Caco-2 (cell line): ENCODE results near the gene PHTF1. TPM values are rescaled to one million over a fixed set of nuclear protein-coding genes. Genes with fewer than 3 reads are reported as not detected.

Experiments
- BruUV-seq: library from RNA; stranded (reverse); fragments of 400-500 nt; replicated peaks from 2 replicates; lab custom pipeline; 2021; lab: Mats Ljungman, UMichigan
- CTCF ChIA-PET: fragments of 300-600 bp; sonication (Branson Sonifier 250); formaldehyde crosslinking; loops from one replicate; lab custom pipeline; 2022; ENCODE audit warnings: antibody characterized with exemption; lab: Charles Lee
- POLR2A ChIA-PET: fragments of 300-600 bp; sonication (Branson Sonifier 250); formaldehyde crosslinking; loops from one replicate; lab custom pipeline; 2022; ENCODE audit warnings: antibody characterized with exemption; lab: Charles Lee
- DNase-seq, 2 experiments: peaks; one replicate each; pipeline versions ENCODE4 v3.0.0 to v3.0.0-alpha.2; 2020 to 2022
- H3K27me3 ChIP-seq: replicated peaks from 2 replicates; pipeline ENCODE4 v1.6.0; 2011; ENCODE audit warnings: low read length; ENCODE audit not compliant: control insufficient read depth, insufficient read depth
- H3K36me3 ChIP-seq: 2 replicates; pipeline ENCODE4 v1.5.1; 2011; ENCODE audit warnings: low read length; ENCODE audit not compliant: control insufficient read depth, insufficient read depth
- H3K4me1 ChIP-seq: fragments of 250-450 bp; sonication (Bioruptor Pico); 2 replicates; pipeline ENCODE4 v1.5.1; 2020; ENCODE audit warnings: mild to moderate bottlenecking
- H3K4me3 ChIP-seq: 2 replicates; pipeline ENCODE4 v1.5.1; 2011; ENCODE audit warnings: low read depth, mild to moderate bottlenecking, control low read depth, low read length
- H3K9me3 ChIP-seq: fragments of 250-450 bp; sonication (Bioruptor Pico); 2 replicates; pipeline ENCODE4 v1.5.1; 2020; ENCODE audit warnings: mild to moderate bottlenecking, moderate library complexity
- H3K27ac Mint-ChIP-seq: one replicate; pipeline ENCODE4 v1.8.0; 2022; ENCODE audit warnings: mixed read lengths; ENCODE audit not compliant: unreplicated experiment
- H3K27me3 Mint-ChIP-seq: one replicate; pipeline ENCODE4 v1.8.0; 2022; ENCODE audit warnings: mixed read lengths; ENCODE audit not compliant: insufficient read depth, unreplicated experiment
- H3K36me3 Mint-ChIP-seq: one replicate; pipeline ENCODE4 v1.8.0; 2022; ENCODE audit warnings: mild to moderate bottlenecking, mixed read lengths; ENCODE audit not compliant: insufficient read depth, unreplicated experiment
- H3K4me1 Mint-ChIP-seq: one replicate; pipeline ENCODE4 v1.8.0; 2022; ENCODE audit warnings: low read depth, mixed read lengths; ENCODE audit not compliant: unreplicated experiment
- H3K4me3 Mint-ChIP-seq: one replicate; pipeline ENCODE4 v1.8.0; 2022; ENCODE audit warnings: mild to moderate bottlenecking, moderate library complexity, mixed read lengths; ENCODE audit not compliant: unreplicated experiment
- H3K9me3 Mint-ChIP-seq: one replicate; pipeline ENCODE4 v1.8.0; 2022; ENCODE audit warnings: mixed read lengths; ENCODE audit not compliant: unreplicated experiment
- CTCF ChIP-seq, 2 experiments: fragments of 200-600 bp in 1 of 2; IDR thresholded peaks; 1 replicate in 1 of 2; 2 replicates in 1 of 2; pipeline versions ENCODE4 v1.5.1 to v1.8.0; 2011 to 2022; ENCODE audit warnings: antibody characterized with exemption in 1 of 2, control low read depth in 1 of 2, inconsistent platforms in 1 of 2, low read depth in 1 of 2, low read length in 1 of 2, mild to moderate bottlenecking in 1 of 2, moderate library complexity in 1 of 2; ENCODE audit not compliant: insufficient read depth in 1 of 2, severe bottlenecking in 1 of 2, unreplicated experiment in 1 of 2
- intact Hi-C: fragments of 100-400 bp; cut with micrococcal nuclease; formaldehyde crosslinking; loops from one replicate; pipeline ENCODE4 v1.10.0; 2022; ENCODE audit not compliant: unreplicated experiment
- total RNA-seq: library from RNA; stranded (reverse); gene quantifications from 2 replicates; pipeline ENCODE4 v1.2.3, GENCODE V29; 2022

Gene PHTF1
- total RNA-seq, 1 experiment from 2014 or later, result 10.4 TPM

DNA sequence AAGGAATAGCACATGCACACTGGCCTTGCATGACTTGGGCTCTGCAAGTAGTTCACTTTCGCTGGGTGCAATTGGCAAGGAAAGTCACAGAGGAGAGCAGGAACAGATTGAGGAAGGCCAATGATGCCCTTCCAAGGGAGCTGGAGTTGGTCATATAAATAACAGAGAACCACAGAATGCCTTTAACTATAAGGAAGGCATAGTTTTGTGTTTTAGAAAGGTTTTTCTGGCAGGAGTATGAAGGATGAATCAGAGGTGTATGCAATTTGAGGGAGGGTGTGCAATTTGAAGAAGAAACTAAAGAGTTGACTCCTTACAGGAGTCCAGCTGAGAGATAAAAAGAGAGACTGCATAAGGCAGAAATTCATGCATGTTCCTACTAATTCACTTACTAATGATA is 112.1 kb downstream of the PHTF1 start:
- no peak overlapping the region for H3K4me3 Mint-ChIP-seq
- no peak for DNase-seq
- intact Hi-C loops, result no loop called here
- no peak for TF ChIP-seq CTCF (IDR thresholded peaks at IDR 0.05; ENCODE audit: insufficient read depth in 1 of 2, low read depth in 1 of 2, low read length in 1 of 2, severe bottlenecking in 1 of 2, unreplicated experiment in 1 of 2)
- H3K27ac Mint-ChIP-seq, result no peak overlapping the region
- Histone ChIP-seq H3K27me3 (no peaks in the 10 kb centered on the region), H3K4me1 (no peaks in the 10 kb centered on the region), H3K4me3 (no peak overlapping the region), H3K9me3 (no peaks in the 10 kb centered on the region), H3K36me3 (no peaks in the 10 kb centered on the region)
- POLR2A ChIA-PET, result no interaction called here
- no TSS peak for BruUV-seq
- peaks cover 18% of the 10 kb centered on the region for H3K36me3 Mint-ChIP-seq
- CTCF ChIA-PET, result no interaction called here
- no peaks in the 10 kb centered on the region for H3K27me3 Mint-ChIP-seq
- no peaks in the 10 kb centered on the region for H3K4me1 Mint-ChIP-seq
- no peaks in the 10 kb centered on the region for H3K9me3 Mint-ChIP-seq

Other genes with a start within 250 kb of the PHTF1 start
- gene RSBN1, start 53.0 kb upstream of the PHTF1 start, total RNA-seq, result 7.3 and 11.5 TPM in 2 replicates
- not detected in 2 replicates for gene PTPN22, start 112.2 kb upstream of the PHTF1 start, total RNA-seq
- 0.09 TPM in 1 of 2 replicates, not detected in the other for gene BCL2L15, start 128.1 kb upstream of the PHTF1 start, total RNA-seq
- 9.6 and 10.0 TPM in 2 replicates for gene AP4B1, start 145.3 kb upstream of the PHTF1 start, total RNA-seq
- 6.0 and 6.9 TPM in 2 replicates for gene DCLRE1B, start 145.8 kb upstream of the PHTF1 start, total RNA-seq
- 42.6 and 48.2 TPM in 2 replicates for gene HIPK1, start 169.8 kb upstream of the PHTF1 start, total RNA-seq
- gene OLFML3, start 220.0 kb upstream of the PHTF1 start, total RNA-seq, result 29.1 and 36.5 TPM in 2 replicates